ENCODE data around the gene CCR5AS.

CCR5AS gene

DNA sequence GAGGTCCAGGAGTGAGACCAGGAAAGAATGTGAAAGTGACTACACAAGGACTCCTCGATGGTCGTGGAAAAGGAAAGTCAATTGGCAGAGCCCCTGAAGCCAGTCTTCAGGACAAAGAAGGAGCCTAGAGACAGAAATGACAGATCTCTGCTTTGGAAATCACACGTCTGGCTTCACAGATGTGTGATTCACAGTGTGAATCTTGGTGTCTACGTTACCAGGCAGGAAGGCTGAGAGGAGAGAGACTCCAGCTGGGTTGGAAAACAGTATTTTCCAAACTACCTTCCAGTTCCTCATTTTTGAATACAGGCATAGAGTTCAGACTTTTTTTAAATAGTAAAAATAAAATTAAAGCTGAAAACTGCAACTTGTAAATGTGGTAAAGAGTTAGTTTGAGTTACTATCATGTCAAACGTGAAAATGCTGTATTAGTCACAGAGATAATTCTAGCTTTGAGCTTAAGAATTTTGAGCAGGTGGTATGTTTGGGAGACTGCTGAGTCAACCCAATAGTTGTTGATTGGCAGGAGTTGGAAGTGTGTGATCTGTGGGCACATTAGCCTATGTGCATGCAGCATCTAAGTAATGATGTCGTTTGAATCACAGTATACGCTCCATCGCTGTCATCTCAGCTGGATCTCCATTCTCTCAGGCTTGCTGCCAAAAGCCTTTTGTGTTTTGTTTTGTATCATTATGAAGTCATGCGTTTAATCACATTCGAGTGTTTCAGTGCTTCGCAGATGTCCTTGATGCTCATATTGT, 47.0 kb downstream of the CCR5AS start:
- H3K4me3 ChIP-seq (ENCODE audit: low read depth, low read length), result no peak overlapping the region
- TF ChIP-seq, protein P1, sequence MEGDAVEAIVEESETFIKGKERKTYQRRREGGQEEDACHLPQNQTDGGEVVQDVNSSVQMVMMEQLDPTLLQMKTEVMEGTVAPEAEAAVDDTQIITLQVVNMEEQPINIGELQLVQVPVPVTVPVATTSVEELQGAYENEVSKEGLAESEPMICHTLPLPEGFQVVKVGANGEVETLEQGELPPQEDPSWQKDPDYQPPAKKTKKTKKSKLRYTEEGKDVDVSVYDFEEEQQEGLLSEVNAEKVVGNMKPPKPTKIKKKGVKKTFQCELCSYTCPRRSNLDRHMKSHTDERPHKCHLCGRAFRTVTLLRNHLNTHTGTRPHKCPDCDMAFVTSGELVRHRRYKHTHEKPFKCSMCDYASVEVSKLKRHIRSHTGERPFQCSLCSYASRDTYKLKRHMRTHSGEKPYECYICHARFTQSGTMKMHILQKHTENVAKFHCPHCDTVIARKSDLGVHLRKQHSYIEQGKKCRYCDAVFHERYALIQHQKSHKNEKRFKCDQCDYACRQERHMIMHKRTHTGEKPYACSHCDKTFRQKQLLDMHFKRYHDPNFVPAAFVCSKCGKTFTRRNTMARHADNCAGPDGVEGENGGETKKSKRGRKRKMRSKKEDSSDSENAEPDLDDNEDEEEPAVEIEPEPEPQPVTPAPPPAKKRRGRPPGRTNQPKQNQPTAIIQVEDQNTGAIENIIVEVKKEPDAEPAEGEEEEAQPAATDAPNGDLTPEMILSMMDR (IDR thresholded peaks at IDR 0.05; ENCODE audit: borderline replicate concordance, insufficient read depth, low read depth, low read length), result no peak

DNA sequence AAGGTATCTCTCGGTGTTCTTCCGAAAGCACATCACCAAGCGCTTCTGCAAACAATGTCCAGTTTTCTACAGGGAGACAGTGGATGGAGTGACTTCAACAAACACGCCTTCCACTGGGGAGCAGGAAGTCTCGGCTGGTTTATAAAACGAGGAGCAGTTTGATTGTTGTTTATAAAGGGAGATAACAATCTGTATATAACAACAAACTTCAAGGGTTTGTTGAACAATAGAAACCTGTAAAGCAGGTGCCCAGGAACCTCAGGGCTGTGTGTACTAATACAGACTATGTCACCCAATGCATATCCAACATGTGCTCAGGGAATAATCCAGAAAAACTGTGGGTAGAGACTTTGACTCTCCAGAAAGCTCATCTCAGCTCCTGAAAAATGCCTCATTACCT, 48.4 kb downstream of the CCR5AS start:
- TF ChIP-seq, protein P1 (IDR thresholded peaks at IDR 0.05; ENCODE audit: borderline replicate concordance, insufficient read depth, low read depth, low read length), result no peak
- no peak overlapping the region for H3K4me3 ChIP-seq (ENCODE audit: low read depth, low read length)

DNA sequence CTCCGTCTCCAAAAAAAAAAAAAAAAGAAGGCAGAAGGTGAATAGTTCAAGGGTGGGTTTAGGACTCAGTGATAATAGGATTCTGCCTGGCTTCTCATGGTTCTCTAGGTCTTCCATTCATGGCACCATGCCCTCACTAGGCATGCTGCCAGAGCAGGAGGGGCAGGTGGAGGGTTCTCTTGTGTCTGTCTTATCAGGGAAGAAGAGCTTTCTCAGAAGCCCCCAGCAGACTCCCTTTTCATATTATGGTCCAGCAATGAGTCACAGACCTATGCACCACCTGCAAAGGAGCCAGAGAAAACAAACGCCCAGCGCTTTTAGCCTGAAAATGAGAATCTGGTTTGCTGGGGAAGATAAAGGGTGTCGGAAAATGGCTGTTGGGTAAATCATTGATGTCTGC, 50.0 kb downstream of the CCR5AS start:
- no peak overlapping the region for H3K4me3 ChIP-seq (ENCODE audit: low read depth, low read length)
- TF ChIP-seq, protein P1 (IDR thresholded peaks at IDR 0.05; ENCODE audit: borderline replicate concordance, insufficient read depth, low read depth, low read length), result no peak

DNA sequence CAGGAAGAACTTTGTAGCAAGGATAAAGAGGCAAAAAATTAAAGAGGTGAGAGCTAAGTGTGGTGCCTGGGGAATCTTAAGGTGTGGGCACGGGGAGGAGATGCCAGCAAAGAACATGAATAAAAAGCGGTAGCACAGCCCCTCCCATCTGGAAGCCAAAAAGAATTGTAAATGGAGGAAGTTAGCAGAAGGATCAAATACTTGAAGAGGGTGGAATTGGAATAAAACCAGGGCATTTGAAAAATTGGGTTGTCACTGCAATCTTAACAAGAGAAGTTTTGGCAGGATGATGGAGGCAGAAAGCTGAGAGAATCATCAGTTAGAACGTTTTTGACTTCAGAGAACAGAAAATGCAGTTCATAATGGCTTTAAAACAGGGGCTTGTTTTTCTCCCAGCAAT, 50.6 kb downstream of the CCR5AS start:
- H3K4me3 ChIP-seq (ENCODE audit: low read depth, low read length), result no peak overlapping the region
- TF ChIP-seq, protein P1 (IDR thresholded peaks at IDR 0.05; ENCODE audit: borderline replicate concordance, insufficient read depth, low read depth, low read length), result no peak

DNA sequence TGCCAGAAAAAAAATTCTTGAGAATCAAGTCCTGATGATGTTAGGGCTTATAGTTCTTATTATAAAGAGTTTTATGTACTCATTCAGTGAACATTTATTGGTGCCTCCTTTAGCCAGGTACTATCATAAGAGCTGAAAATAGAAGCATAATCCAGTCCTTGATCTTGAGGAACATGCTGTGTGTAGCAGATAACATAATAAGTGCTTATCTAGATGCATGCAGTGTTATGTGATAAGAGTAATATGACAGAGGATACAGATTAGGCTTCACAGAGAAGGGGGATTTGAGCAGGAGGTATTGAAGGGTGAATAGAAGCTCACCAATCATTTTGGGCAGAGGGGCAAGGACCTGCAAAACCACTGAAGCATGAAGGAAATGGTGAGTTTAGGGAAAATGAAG, 51.9 kb downstream of the CCR5AS start:
- TF ChIP-seq, protein P1 (IDR thresholded peaks at IDR 0.05; ENCODE audit: borderline replicate concordance, insufficient read depth, low read depth, low read length), result no peak
- H3K4me3 ChIP-seq (ENCODE audit: low read depth, low read length), result no peak overlapping the region

DNA sequence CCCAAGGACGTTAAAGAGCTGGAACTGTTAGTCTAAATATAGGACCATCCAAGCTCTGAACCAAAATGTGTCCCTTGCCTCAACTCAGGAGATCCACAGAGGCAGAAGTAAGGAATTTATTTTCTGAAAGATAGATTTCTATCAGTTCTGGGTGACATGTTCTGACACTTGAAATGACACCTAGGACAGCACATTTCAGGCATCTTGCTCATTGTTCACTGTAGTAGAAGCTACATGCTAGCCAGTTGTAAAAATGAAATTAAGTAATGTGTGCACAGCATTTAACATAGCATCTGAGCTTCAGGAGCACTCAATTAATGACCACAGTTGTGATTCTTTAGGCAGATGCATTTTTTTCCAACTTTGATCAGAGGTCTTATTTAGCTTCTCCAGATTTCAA, 52.4 kb downstream of the CCR5AS start:
- no peak overlapping the region for H3K4me3 ChIP-seq (ENCODE audit: low read depth, low read length)
- TF ChIP-seq, protein P1 (IDR thresholded peaks at IDR 0.05; ENCODE audit: borderline replicate concordance, insufficient read depth, low read depth, low read length), result no peak
